HCT116 (cell line): ENCODE data around the gene SLC22A13. TPM values are rescaled to one million over a fixed set of nuclear protein-coding genes. Genes with fewer than 3 reads are reported as not detected.

Experiments
- ATAC-seq: fragments of 200-7000 bp; cut with Tn5 transposase; 2 replicates; pipeline ENCODE4 v1.9.1; 2020; ENCODE audit warnings: mild to moderate bottlenecking, moderate library complexity
- BruUV-seq: library from RNA; stranded (reverse); fragments of 400-500 nt; replicated peaks from 2 replicates; lab custom pipeline; 2021; lab: Mats Ljungman, UMichigan
- CTCF ChIA-PET: fragments of 300-600 bp; sonication (Branson Sonifier 250); formaldehyde crosslinking; loops from one replicate; lab custom pipeline; 2021; ENCODE audit warnings: antibody characterized with exemption; lab: Charles Lee
- POLR2A ChIA-PET: fragments of 300-600, 350-600 bp; sonication (Branson Sonifier 250); formaldehyde crosslinking; loops from one replicate; lab custom pipeline; 2021; ENCODE audit warnings: antibody characterized with exemption; lab: Charles Lee
- RAD21 ChIA-PET, 2 experiments: fragments of 300-600 bp; sonication (Branson Sonifier 250); formaldehyde crosslinking; loops; one replicate each; lab custom pipeline; 2023; ENCODE audit warnings: low total read pairs in 2 of 2; ENCODE audit not compliant: uncharacterized antibody in 2 of 2, unreplicated experiment in 2 of 2, low non-redundant PET in 1 of 2; lab: Charles Lee
- DNase-seq: peaks from one replicate; pipeline ENCODE4 v3.0.0-alpha.2; 2010; ENCODE audit warnings: low read depth, low spot score
- H2AFZ ChIP-seq: fragments of 200-600 bp; shearing (Covaris generic), sonication (generic); 2 replicates; pipeline ENCODE4 v1.6.1; 2017; ENCODE audit warnings: low read depth, mixed run types, mixed read lengths, antibody characterized with exemption, low read length; ENCODE audit not compliant: poor library complexity, severe bottlenecking
- H3K27ac ChIP-seq: 2 replicates; pipeline ENCODE4 v1.5.1; 2012; ENCODE audit warnings: low read depth, low read length
- H3K27me3 ChIP-seq: fragments of 200-600 bp; sonication (generic); 2 replicates; pipeline ENCODE4 v1.6.1; 2016; ENCODE audit warnings: mixed run types, low read length, mixed read lengths; ENCODE audit not compliant: insufficient read depth
- H3K36me3 ChIP-seq, 2 experiments: fragments of 200-500 bp in 1 of 2; fragments of 200-600 bp in 1 of 2; sonication (Bioruptor generic) in 1 of 2; sonication (generic) in 1 of 2; 2 replicates each; pipeline versions ENCODE4 v1.5.1 to v1.6.1; 2014 to 2016; ENCODE audit warnings: low read length in 2 of 2, inconsistent platforms in 1 of 2, mixed read lengths in 1 of 2, mixed run types in 1 of 2; ENCODE audit not compliant: insufficient read depth in 2 of 2, control insufficient read depth in 1 of 2
- H3K4me1 ChIP-seq, 2 experiments: fragments of 200-600 bp in 1 of 2; sonication (generic) in 1 of 2; 2 replicates each; pipeline versions ENCODE4 v1.5.1 to v1.6.1; 2012 to 2017; ENCODE audit warnings: low read length in 2 of 2, inconsistent platforms in 1 of 2, mild to moderate bottlenecking in 1 of 2, mixed read lengths in 1 of 2, mixed run types in 1 of 2, moderate library complexity in 1 of 2; ENCODE audit not compliant: insufficient read depth in 2 of 2, control insufficient read depth in 1 of 2
- H3K4me2 ChIP-seq: fragments of 200-600 bp; sonication (generic); 2 replicates; pipeline ENCODE4 v1.6.1; 2017; ENCODE audit warnings: mixed run types, low read length, mixed read lengths
- H3K4me3 ChIP-seq, 2 experiments: fragments of 200-600 bp in 1 of 2; sonication (generic) in 1 of 2; replicated peaks in 1 of 2; 2 replicates each; pipeline ENCODE4 v1.5.1; 2011 to 2016; ENCODE audit warnings: low read length in 2 of 2, control low read depth in 1 of 2, low read depth in 1 of 2, mild to moderate bottlenecking in 1 of 2, mixed read lengths in 1 of 2, mixed run types in 1 of 2
- H3K79me2 ChIP-seq: fragments of 200-600 bp; sonication (generic); 2 replicates; pipeline ENCODE4 v1.6.1; 2017; ENCODE audit warnings: mild to moderate bottlenecking, mixed run types, low read length, moderate library complexity, mixed read lengths; ENCODE audit not compliant: insufficient read depth
- H3K9ac ChIP-seq: fragments of 200-600 bp; sonication (generic); 2 replicates; pipeline ENCODE4 v1.6.1; 2016; ENCODE audit warnings: low read length, mixed read lengths
- H3K9me2 ChIP-seq: fragments of 200-600 bp; sonication (generic), shearing (Covaris generic); 2 replicates; pipeline ENCODE4 v1.6.1; 2017; ENCODE audit warnings: mixed run types, mild to moderate bottlenecking, moderate library complexity; ENCODE audit not compliant: insufficient read depth
- H3K9me3 ChIP-seq, 2 experiments: fragments of 200-500 bp in 1 of 2; fragments of 200-600 bp in 1 of 2; sonication (Bioruptor generic) in 1 of 2; sonication (generic) in 1 of 2; 2 replicates each; pipeline ENCODE4 v1.6.1; 2014 to 2017; ENCODE audit warnings: low read length in 2 of 2, mixed read lengths in 2 of 2, inconsistent platforms in 1 of 2, low read depth in 1 of 2, mild to moderate bottlenecking in 1 of 2, mixed run types in 1 of 2, moderate library complexity in 1 of 2; ENCODE audit not compliant: control insufficient read depth in 1 of 2, insufficient read depth in 1 of 2
- H4K20me1 ChIP-seq: fragments of 200-600 bp; sonication (generic), shearing (Covaris generic); 2 replicates; pipeline ENCODE4 v1.6.1; 2017; ENCODE audit warnings: mixed run types, mild to moderate bottlenecking, moderate library complexity; ENCODE audit not compliant: insufficient read depth
- CTCF ChIP-seq, 3 experiments: fragments of 200-600 bp in 1 of 3; sonication (generic) in 1 of 3; IDR thresholded peaks in 2 of 3; conservative IDR thresholded peaks in 1 of 3; 2 replicates each; pipeline ENCODE4 v1.5.1; 2012 to 2017; ENCODE audit warnings: low read depth in 2 of 3, low read length in 2 of 3, antibody characterized with exemption in 1 of 3, borderline replicate concordance in 1 of 3, control low read depth in 1 of 3, mild to moderate bottlenecking in 1 of 3, mixed read lengths in 1 of 3, mixed run types in 1 of 3, moderate library complexity in 1 of 3; ENCODE audit not compliant: insufficient read depth in 1 of 3
- ELF1 ChIP-seq: IDR thresholded peaks from 2 replicates; pipeline ENCODE4 v1.6.1; 2012; ENCODE audit warnings: low read depth, borderline replicate concordance
- EZH2 ChIP-seq: fragments of 200-600 bp; sonication (generic); IDR thresholded peaks from 2 replicates; pipeline ENCODE4 v1.6.1; 2017; ENCODE audit warnings: antibody characterized with exemption, mixed run types
- EZH2phosphoT487 ChIP-seq: fragments of 200-600 bp; IDR thresholded peaks from 2 replicates; pipeline ENCODE4 v1.6.1; 2018; ENCODE audit warnings: antibody characterized with exemption, borderline replicate concordance
- FOSL1 ChIP-seq: IDR thresholded peaks from 2 replicates; pipeline ENCODE4 v1.6.1; 2012; ENCODE audit warnings: low read depth
- JUND ChIP-seq: IDR thresholded peaks from 2 replicates; pipeline ENCODE4 v1.6.1; 2012
- POLR2A ChIP-seq: IDR thresholded peaks from 2 replicates; pipeline ENCODE4 v1.7.0; 2011; ENCODE audit warnings: borderline replicate concordance; ENCODE audit not compliant: insufficient read depth, insufficient read length; ENCODE audit errors: extremely low read depth
- POLR2AphosphoS5 ChIP-seq: IDR thresholded peaks from 2 replicates; pipeline ENCODE4 v1.6.1; 2011; ENCODE audit warnings: mild to moderate bottlenecking, low read depth, low read length, moderate library complexity
- RAD21 ChIP-seq: IDR thresholded peaks from 2 replicates; pipeline ENCODE4 v1.6.1; 2012; ENCODE audit warnings: low read depth, mild to moderate bottlenecking
- SIN3A ChIP-seq: IDR thresholded peaks from 2 replicates; pipeline ENCODE4 v1.6.1; 2012; ENCODE audit warnings: low read depth
- SP1 ChIP-seq: IDR thresholded peaks from 2 replicates; pipeline ENCODE4 v1.6.1; 2012; ENCODE audit warnings: low read depth
- SRF ChIP-seq: IDR thresholded peaks from 2 replicates; pipeline ENCODE4 v1.6.1; 2012; ENCODE audit warnings: low read depth
- TCF7L2 ChIP-seq: IDR thresholded peaks from 2 replicates; pipeline ENCODE4 v1.7.0; 2011; ENCODE audit warnings: borderline replicate concordance, inconsistent platforms; ENCODE audit not compliant: insufficient read depth, insufficient read length; ENCODE audit errors: extremely low read depth
- ZFX ChIP-seq: fragments of 450-650 bp; IDR thresholded peaks from 2 replicates; pipeline ENCODE4 v1.6.1; 2017
- ZNF274 ChIP-seq: fragments of 200-500 bp; sonication (Bioruptor generic); IDR thresholded peaks from 2 replicates; pipeline ENCODE4 v1.6.1; 2014; ENCODE audit warnings: mild to moderate bottlenecking, low read depth, low read length, inconsistent platforms
- intact Hi-C: fragments of 100-400 bp; cut with micrococcal nuclease; formaldehyde crosslinking; loops from 2 replicates; pipeline ENCODE4 v1.10.0; 2022
- total RNA-seq: library from RNA; stranded (reverse); gene quantifications from one replicate; pipeline ENCODE4 v1.2.1, GENCODE V29; 2021; ENCODE audit not compliant: unreplicated experiment
- TF ChIP-seq, protein P1 (sequence below): IDR thresholded peaks from 2 replicates; pipeline ENCODE4 v1.6.1; 2011; ENCODE audit warnings: mild to moderate bottlenecking, low read length, moderate library complexity; ENCODE audit not compliant: insufficient replicate concordance; ENCODE audit errors: extremely low read depth
- TF ChIP-seq, protein P2 (sequence below): IDR thresholded peaks from 2 replicates; pipeline ENCODE4 v1.6.1; 2012

The SLC22A13 gene
- total RNA-seq, 1 experiment from 2014 or later, result 0.47 TPM

GRCh38 chr3:38224357-38224756 is 41.3 kb upstream of the SLC22A13 start:
- ChIA-PET RAD21 (no interaction called here), CTCF (no interaction called here), POLR2A (no interaction called here)
- Histone ChIP-seq H3K4me1 (peaks cover 0 to 4% of the 10 kb centered on the region in 2 experiments; a peak in 1 of 4 replicates), H3K4me2 (no peak overlapping the region), H3K9me3 (no peaks in the 10 kb centered on the region), H3K9me2 (no peaks in the 10 kb centered on the region), H3K36me3 (peaks cover 6 to 12% of the 10 kb centered on the region in 2 experiments; a peak in 3 of 4 replicates), H3K27me3 (no peaks in the 10 kb centered on the region), H3K4me3 (no peak overlapping the region), H3K79me2 (peaks cover 16% of the 10 kb centered on the region), H3K27ac (no peak overlapping the region), H3K9ac (no peak overlapping the region), H4K20me1 (0 out of 2 replicates have a peak, but pooled peaks cover 9% of the 10 kb centered on the region), H2AFZ (no peak overlapping the region)
- ATAC-seq, result no peak
- DNase-seq, result no peak
- intact Hi-C loops, result no loop called here
- no peak for TF ChIP-seq EZH2phosphoT487
- TF ChIP-seq, protein P1, sequence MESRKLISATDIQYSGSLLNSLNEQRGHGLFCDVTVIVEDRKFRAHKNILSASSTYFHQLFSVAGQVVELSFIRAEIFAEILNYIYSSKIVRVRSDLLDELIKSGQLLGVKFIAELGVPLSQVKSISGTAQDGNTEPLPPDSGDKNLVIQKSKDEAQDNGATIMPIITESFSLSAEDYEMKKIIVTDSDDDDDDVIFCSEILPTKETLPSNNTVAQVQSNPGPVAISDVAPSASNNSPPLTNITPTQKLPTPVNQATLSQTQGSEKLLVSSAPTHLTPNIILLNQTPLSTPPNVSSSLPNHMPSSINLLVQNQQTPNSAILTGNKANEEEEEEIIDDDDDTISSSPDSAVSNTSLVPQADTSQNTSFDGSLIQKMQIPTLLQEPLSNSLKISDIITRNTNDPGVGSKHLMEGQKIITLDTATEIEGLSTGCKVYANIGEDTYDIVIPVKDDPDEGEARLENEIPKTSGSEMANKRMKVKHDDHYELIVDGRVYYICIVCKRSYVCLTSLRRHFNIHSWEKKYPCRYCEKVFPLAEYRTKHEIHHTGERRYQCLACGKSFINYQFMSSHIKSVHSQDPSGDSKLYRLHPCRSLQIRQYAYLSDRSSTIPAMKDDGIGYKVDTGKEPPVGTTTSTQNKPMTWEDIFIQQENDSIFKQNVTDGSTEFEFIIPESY, result no peak
- no peak for TF ChIP-seq SP1
- no peak for TF ChIP-seq FOSL1
- TF ChIP-seq CTCF (IDR thresholded peaks at IDR 0.05 in 2 of 3, conservative IDR thresholded peaks at IDR 0.05 in 1 of 3; ENCODE audit: borderline replicate concordance in 1 of 3, insufficient read depth in 1 of 3, low read depth in 2 of 3, low read length in 2 of 3), result no peak
- no peak for TF ChIP-seq EZH2
- no peak for TF ChIP-seq POLR2A
- no peak for TF ChIP-seq POLR2AphosphoS5
- TF ChIP-seq ZNF274, result no peak
- TF ChIP-seq, protein P2, sequence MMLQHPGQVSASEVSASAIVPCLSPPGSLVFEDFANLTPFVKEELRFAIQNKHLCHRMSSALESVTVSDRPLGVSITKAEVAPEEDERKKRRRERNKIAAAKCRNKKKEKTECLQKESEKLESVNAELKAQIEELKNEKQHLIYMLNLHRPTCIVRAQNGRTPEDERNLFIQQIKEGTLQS, result no peak
- TF ChIP-seq ELF1, result no peak
- no peak for TF ChIP-seq TCF7L2
- no peak for TF ChIP-seq ZFX
- no peak for TF ChIP-seq SRF
- TF ChIP-seq RAD21, result no peak
- no peak for TF ChIP-seq SIN3A
- no peak for TF ChIP-seq JUND
- BruUV-seq, result no TSS peak
